Adrenal gland (tissue), 5 donors: ENCODE data around the gene PML.
"Not testable (repeated sequence)": the region's sequence is repeated elsewhere in the genome, so short reads cannot be mapped to it uniquely, and the experiment has no call there.

Source experiments
- POLR2A ChIP-seq, 2 donors: fragments of 450-650 bp; IDR thresholded peaks; one replicate each; pipeline ENCODE4 v1.6.1; 2017; ENCODE audit warnings: antibody characterized with exemption in 2 of 2, mild to moderate bottlenecking in 2 of 2, moderate library complexity in 1 of 2
- TF ChIP-seq, protein P1 (sequence below), 6 experiments: fragments of 450-650 bp in 4 of 6; fragments of 200-600 bp in 2 of 6; sonication (generic) in 1 of 6; IDR thresholded peaks; 1 replicate in 5 of 6; 2 replicates in 1 of 6; pipeline versions ENCODE4 v1.5.1 to v1.8.0; 2016 to 2021; ENCODE audit warnings: antibody characterized with exemption in 6 of 6, mild to moderate bottlenecking in 2 of 6, moderate library complexity in 1 of 6
- donor health status: DM: no; HTN: no; CAD: no.

DNA sequence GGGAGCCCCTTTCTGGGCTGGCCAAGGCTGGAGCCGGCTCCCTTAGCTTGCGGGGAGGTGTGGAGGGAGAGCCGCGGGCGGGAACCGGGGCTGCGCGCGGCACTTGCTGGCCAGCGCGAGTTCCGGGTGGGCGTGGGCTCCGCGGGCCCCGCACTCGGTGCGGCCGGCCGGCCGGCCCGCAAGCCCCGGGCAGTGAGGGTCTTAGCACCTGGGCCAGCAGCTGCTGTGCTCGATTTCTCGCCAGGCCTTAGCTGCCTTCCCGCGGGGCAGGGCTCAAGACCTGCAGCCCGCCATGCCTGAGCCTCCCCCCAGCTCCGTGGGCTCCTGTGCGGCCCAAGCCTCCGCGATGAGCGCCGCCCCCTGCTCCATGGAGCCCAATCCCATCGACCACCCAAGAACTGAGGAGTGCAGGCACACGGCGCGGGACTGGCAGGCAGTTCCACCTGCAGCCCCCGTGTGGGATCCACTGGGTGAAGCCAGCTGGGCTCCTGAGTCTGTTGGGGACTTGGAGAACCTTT lies 20.8 kb upstream of the PML start:
- TF ChIP-seq, protein P1, sequence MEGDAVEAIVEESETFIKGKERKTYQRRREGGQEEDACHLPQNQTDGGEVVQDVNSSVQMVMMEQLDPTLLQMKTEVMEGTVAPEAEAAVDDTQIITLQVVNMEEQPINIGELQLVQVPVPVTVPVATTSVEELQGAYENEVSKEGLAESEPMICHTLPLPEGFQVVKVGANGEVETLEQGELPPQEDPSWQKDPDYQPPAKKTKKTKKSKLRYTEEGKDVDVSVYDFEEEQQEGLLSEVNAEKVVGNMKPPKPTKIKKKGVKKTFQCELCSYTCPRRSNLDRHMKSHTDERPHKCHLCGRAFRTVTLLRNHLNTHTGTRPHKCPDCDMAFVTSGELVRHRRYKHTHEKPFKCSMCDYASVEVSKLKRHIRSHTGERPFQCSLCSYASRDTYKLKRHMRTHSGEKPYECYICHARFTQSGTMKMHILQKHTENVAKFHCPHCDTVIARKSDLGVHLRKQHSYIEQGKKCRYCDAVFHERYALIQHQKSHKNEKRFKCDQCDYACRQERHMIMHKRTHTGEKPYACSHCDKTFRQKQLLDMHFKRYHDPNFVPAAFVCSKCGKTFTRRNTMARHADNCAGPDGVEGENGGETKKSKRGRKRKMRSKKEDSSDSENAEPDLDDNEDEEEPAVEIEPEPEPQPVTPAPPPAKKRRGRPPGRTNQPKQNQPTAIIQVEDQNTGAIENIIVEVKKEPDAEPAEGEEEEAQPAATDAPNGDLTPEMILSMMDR (IDR thresholded peaks at IDR 0.05), result not testable (repeated sequence)
- TF ChIP-seq POLR2A (IDR thresholded peaks at IDR 0.05), result not testable (repeated sequence)
